Upper lobe of left lung (tissue), 4 donors: ENCODE results near the gene TEX35.

ENCODE experiments used
- POLR2AphosphoS5 ChIP-seq, 2 donors: sonication (generic); formaldehyde crosslinking; IDR thresholded peaks; one replicate each; pipeline ENCODE4 v1.5.1; 2017; ENCODE audit warnings: antibody characterized with exemption in 2 of 2
- TF ChIP-seq, protein P1 (sequence below), 6 experiments: fragments of 450-650 bp in 4 of 6; fragments of 200-600 bp in 2 of 6; sonication (generic) in 2 of 6; IDR thresholded peaks; one replicate each; pipeline ENCODE4 v1.5.1; 2016 to 2019; ENCODE audit warnings: antibody characterized with exemption in 6 of 6

GRCh38 chr1:178503849-178504248 lies 9.1 kb upstream of the TEX35 start:
- TF ChIP-seq, protein P1, sequence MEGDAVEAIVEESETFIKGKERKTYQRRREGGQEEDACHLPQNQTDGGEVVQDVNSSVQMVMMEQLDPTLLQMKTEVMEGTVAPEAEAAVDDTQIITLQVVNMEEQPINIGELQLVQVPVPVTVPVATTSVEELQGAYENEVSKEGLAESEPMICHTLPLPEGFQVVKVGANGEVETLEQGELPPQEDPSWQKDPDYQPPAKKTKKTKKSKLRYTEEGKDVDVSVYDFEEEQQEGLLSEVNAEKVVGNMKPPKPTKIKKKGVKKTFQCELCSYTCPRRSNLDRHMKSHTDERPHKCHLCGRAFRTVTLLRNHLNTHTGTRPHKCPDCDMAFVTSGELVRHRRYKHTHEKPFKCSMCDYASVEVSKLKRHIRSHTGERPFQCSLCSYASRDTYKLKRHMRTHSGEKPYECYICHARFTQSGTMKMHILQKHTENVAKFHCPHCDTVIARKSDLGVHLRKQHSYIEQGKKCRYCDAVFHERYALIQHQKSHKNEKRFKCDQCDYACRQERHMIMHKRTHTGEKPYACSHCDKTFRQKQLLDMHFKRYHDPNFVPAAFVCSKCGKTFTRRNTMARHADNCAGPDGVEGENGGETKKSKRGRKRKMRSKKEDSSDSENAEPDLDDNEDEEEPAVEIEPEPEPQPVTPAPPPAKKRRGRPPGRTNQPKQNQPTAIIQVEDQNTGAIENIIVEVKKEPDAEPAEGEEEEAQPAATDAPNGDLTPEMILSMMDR (IDR thresholded peaks at IDR 0.05) = no peak
- TF ChIP-seq POLR2AphosphoS5 (IDR thresholded peaks at IDR 0.05) = no peak
